Measurements from ENCODE around the gene MID2.
"Not testable (repeated sequence)": the region's sequence is repeated elsewhere in the genome, so short reads cannot be mapped to it uniquely, and the experiment has no call there.

The MID2 gene

GRCh38 chrX:107840971-107841370 lies 15.3 kb downstream of the MID2 start:
- no peak for DNase-seq

- no peak for DNase-seq
Observed at GRCh38 chrX:107842715-107843400, 17.2 kb downstream of the MID2 start.

- DNase-seq: no peak
Observed at GRCh38 chrX:107845625-107846024, 20.0 kb downstream of the MID2 start.

GRCh38 chrX:107848591-107848990 lies 22.9 kb downstream of the MID2 start:
- no peak for DNase-seq

GRCh38 chrX:107849747-107850421 lies 24.2 kb downstream of the MID2 start:
- peak in 2 of 51 donors; percentile 1 to 3 for DNase-seq

- DNase-seq: no peak
Observed at GRCh38 chrX:107850422-107850765, 24.7 kb downstream of the MID2 start.

GRCh38 chrX:107851215-107851614 lies 25.5 kb downstream of the MID2 start:
- DNase-seq: no peak

GRCh38 chrX:107851665-107852064 lies 26.0 kb downstream of the MID2 start:
- DNase-seq: not testable (repeated sequence)

GRCh38 chrX:107856289-107856688 lies 30.6 kb downstream of the MID2 start:
- no peak for DNase-seq

GRCh38 chrX:107857041-107857440 lies 31.4 kb downstream of the MID2 start:
- not testable (repeated sequence) for DNase-seq

GRCh38 chrX:107857837-107858236 lies 32.2 kb downstream of the MID2 start:
- DNase-seq: no peak

GRCh38 chrX:107861056-107861455 lies 35.4 kb downstream of the MID2 start:
- no peak for DNase-seq

GRCh38 chrX:107871136-107871535 lies 45.5 kb downstream of the MID2 start:
- DNase-seq: peak in 1 of 51 donors; percentile 0

GRCh38 chrX:107878106-107878505 lies 52.4 kb downstream of the MID2 start:
- DNase-seq: no peak

- no peak for DNase-seq
Observed at GRCh38 chrX:107880054-107880610, 54.5 kb downstream of the MID2 start.

- DNase-seq: peak in 2 of 51 donors; percentile 0
Observed at GRCh38 chrX:107894038-107894437, 68.4 kb downstream of the MID2 start.

- DNase-seq: no peak
Observed at GRCh38 chrX:107902721-107903120, 77.1 kb downstream of the MID2 start.

GRCh38 chrX:107905366-107905765 lies 79.7 kb downstream of the MID2 start:
- no peak for DNase-seq

- no peak for DNase-seq
Observed at GRCh38 chrX:107924136-107924746, 98.6 kb downstream of the MID2 start.

GRCh38 chrX:107934262-107934661 lies 108.6 kb downstream of the MID2 start:
- DNase-seq: no peak

GRCh38 chrX:107935200-107935599 lies 109.5 kb downstream of the MID2 start:
- no peak for DNase-seq

GRCh38 chrX:107935664-107936433 lies 110.2 kb downstream of the MID2 start:
- peak in 4 of 51 donors; percentile 0 to 2 (median 1) for DNase-seq
